Measurements from ENCODE around the gene HSPB7. TPM values are rescaled to one million over a fixed set of nuclear protein-coding genes. Genes with fewer than 3 reads are reported as not detected.

Gene HSPB7
- total RNA-seq, 1 donor from 2014 or later = not detected

GRCh38 chr1:15988856-15989736, 28.7 kb downstream of the HSPB7 start:
- intact Hi-C loops (cut with micrococcal nuclease) = no loop called here

- intact Hi-C loops (cut with micrococcal nuclease) = no loop called here
These were observed 32.1 kb downstream of the HSPB7 start for GRCh38 chr1:15985611-15986297.

- intact Hi-C loops (cut with micrococcal nuclease) = no loop called here
These were observed 34.6 kb downstream of the HSPB7 start for GRCh38 chr1:15983275-15983674.

GRCh38 chr1:15981679-15982078, 36.2 kb downstream of the HSPB7 start:
- intact Hi-C loops (cut with micrococcal nuclease) = no loop called here

GRCh38 chr1:15977947-15978346, 39.9 kb downstream of the HSPB7 start:
- intact Hi-C loops (cut with micrococcal nuclease) = loop anchor here (2.0 kb wide), 2 partner anchors 59 to 229 kb away; no protein-coding TSS in a partner anchor

GRCh38 chr1:15975805-15976680, 41.8 kb downstream of the HSPB7 start, which contains the start of gene ZBTB17:
Gene ZBTB17 (minus strand): TSS chr1:15976101. CDS start chr1:15948495, 27,606 bp downstream.
- intact Hi-C loops (cut with micrococcal nuclease) = loop anchor here (1.0 to 2.0 kb wide), 10 partner anchors 10 to 452 kb away; partner anchors contain the start of genes CASP9, DDI2, SPEN and SZRD1

GRCh38 chr1:15975358-15975804, 42.5 kb downstream of the HSPB7 start:
- intact Hi-C loops (cut with micrococcal nuclease) = loop anchor here (1.0 kb wide), 1 partner anchor 9 kb away; no protein-coding TSS in a partner anchor

GRCh38 chr1:15974855-15975254, 43.0 kb downstream of the HSPB7 start:
- intact Hi-C loops (cut with micrococcal nuclease) = loop anchor here (1.0 kb wide), 1 partner anchor 9 kb away; no protein-coding TSS in a partner anchor

- intact Hi-C loops (cut with micrococcal nuclease) = no loop called here
These were observed 44.1 kb downstream of the HSPB7 start for GRCh38 chr1:15973772-15974171.

- intact Hi-C loops (cut with micrococcal nuclease) = no loop called here
These were observed 45.4 kb downstream of the HSPB7 start for GRCh38 chr1:15972409-15972808.

GRCh38 chr1:15970911-15971310, 46.9 kb downstream of the HSPB7 start:
- intact Hi-C loops (cut with micrococcal nuclease) = no loop called here

GRCh38 chr1:15969321-15969880, 48.4 kb downstream of the HSPB7 start:
- intact Hi-C loops (cut with micrococcal nuclease) = no loop called here

GRCh38 chr1:15968172-15968571, 49.7 kb downstream of the HSPB7 start:
- intact Hi-C loops (cut with micrococcal nuclease) = no loop called here

- intact Hi-C loops (cut with micrococcal nuclease) = loop anchor here (1.0 kb wide), 5 partner anchors 8 to 133 kb away; partner anchors contain the start of gene SPEN
These were observed 50.9 kb downstream of the HSPB7 start for GRCh38 chr1:15966956-15967344.

GRCh38 chr1:15966081-15966955, 51.5 kb downstream of the HSPB7 start:
- intact Hi-C loops (cut with micrococcal nuclease) = loop anchor here (1.0 kb wide), 5 partner anchors 9 to 132 kb away; partner anchors contain the start of gene SPEN

GRCh38 chr1:15965228-15965767, 52.5 kb downstream of the HSPB7 start:
- intact Hi-C loops (cut with micrococcal nuclease) = no loop called here

Measured in T-helper 1 cell treated with Interleukin-12 subunit alpha and Interleukin-12 subunit beta and Interleukin-4 antibody, amounts not matched to agents 30 ng/mL and 1 ng/mL, for 36 hours (primary cell).